GM12892 (cell line): Measurements from ENCODE around the gene RIC1. TPM values are rescaled to one million over a fixed set of nuclear protein-coding genes. Genes with fewer than 3 reads are reported as not detected.
"Not testable (repeated sequence)": the region's sequence is repeated elsewhere in the genome, so short reads cannot be mapped to it uniquely, and the experiment has no call there.

Experiments
- DNase-seq: peaks from one replicate; pipeline ENCODE4 v3.0.0; 2011; ENCODE audit not compliant: insufficient read length
- FAIRE-seq: peaks from 2 replicates; lab custom pipeline; 2011; peaks lifted over from hg19 to GRCh38; lab: Jason Lieb, UNC
- POLR2A ChIP-seq: IDR thresholded peaks from 2 replicates; pipeline ENCODE4 v1.6.1; 2011; ENCODE audit warnings: low read depth, low read length, control low read depth
- POLR2AphosphoS5 ChIP-seq: IDR thresholded peaks from 2 replicates; pipeline ENCODE4 v1.6.1; 2011; ENCODE audit warnings: low read depth, low read length, control low read depth
- TAF1 ChIP-seq: IDR thresholded peaks from 2 replicates; pipeline ENCODE4 v1.6.1; 2011; ENCODE audit warnings: low read depth, mild to moderate bottlenecking, control low read depth, low read length, borderline replicate concordance
- polyA plus RNA-seq: library from polyadenylated mRNA; unstranded; fragments of >200 nt; gene quantifications from one replicate; pipeline ENCODE4 v1.2.1, GENCODE V29; 2012; ENCODE audit warnings: missing spikeins, inconsistent platforms; ENCODE audit not compliant: missing spikeins

The RIC1 gene
- polyA plus RNA-seq = 16.8 TPM

- peak; percentile 98 for FAIRE-seq
- peak; percentile 92 for TF ChIP-seq TAF1
- peak; percentile 95 for TF ChIP-seq POLR2A
- peak; percentile 91 for TF ChIP-seq POLR2AphosphoS5
- peak; percentile 79 for DNase-seq
Observed at GRCh38 chr9:5628530-5629311, at the start of gene RIC1. Gene RIC1 (plus strand): TSS chr9:5629107. CDS start chr9:5629310, 203 bp downstream.

GRCh38 chr9:5579881-5580280, 49.0 kb upstream of the RIC1 start:
- TF ChIP-seq TAF1 (no peak), POLR2AphosphoS5 (no peak), POLR2A (no peak)
- FAIRE-seq (no peak), DNase-seq (no peak)

- DNase-seq = no peak
- no peak for TF ChIP-seq TAF1
- TF ChIP-seq POLR2AphosphoS5 = no peak
- no peak for TF ChIP-seq POLR2A
- no peak for FAIRE-seq
Observed at GRCh38 chr9:5580650-5581049, 48.3 kb upstream of the RIC1 start.

DNA sequence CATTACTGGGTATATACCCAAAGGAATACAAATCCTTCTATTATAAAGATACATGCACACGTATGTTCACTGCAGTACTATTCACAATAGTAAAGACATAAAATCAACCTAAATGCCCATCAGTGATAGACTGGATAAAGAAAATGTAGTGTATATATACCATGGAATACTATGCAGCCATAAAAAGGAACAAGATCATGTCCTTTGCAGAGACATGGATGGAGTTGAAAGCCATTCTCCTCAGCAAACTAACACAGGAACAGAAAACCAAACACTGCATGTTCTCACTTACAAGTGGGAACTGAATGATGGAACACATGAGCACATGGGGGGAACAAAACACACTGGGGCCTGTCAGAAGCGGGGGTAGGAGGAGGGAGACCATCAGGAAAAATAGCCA, 47.2 kb upstream of the RIC1 start:
- not testable (repeated sequence) for DNase-seq, FAIRE-seq

- FAIRE-seq (no peak), DNase-seq (no peak)
- TF ChIP-seq POLR2A (peak; percentile 44; the same call in 1 of the 2 replicates), TAF1 (no peak)
Observed at GRCh38 chr9:5582835-5583195, 46.1 kb upstream of the RIC1 start.

DNA sequence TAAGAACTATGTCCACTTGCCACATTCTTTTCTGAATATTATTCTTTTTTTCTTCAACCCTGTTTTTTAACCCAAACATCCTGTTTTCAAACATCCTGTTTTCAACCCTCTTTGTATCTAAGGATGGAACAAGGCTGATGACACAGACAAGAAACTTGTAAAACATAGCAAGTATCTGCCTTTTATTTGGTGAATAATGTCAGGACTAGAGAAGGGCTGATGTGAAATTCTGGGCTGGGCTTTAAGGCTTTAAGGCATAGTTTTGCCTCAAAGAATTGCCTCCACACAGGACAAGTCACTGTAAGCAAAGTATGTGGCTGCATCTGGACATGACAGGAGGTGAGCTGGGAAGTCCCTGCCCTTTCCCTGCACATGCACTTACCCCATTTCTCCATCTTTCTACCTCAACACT, 42.5 kb upstream of the RIC1 start:
- DNase-seq (no peak), FAIRE-seq (peak; percentile 88)
- TF ChIP-seq POLR2A = peak; percentile 53; the same call in 1 of the 2 replicates
- no peak for TF ChIP-seq TAF1
- TF ChIP-seq POLR2AphosphoS5 = 0 out of 2 replicates have a peak, but pooled peaks have one; percentile 25

DNA sequence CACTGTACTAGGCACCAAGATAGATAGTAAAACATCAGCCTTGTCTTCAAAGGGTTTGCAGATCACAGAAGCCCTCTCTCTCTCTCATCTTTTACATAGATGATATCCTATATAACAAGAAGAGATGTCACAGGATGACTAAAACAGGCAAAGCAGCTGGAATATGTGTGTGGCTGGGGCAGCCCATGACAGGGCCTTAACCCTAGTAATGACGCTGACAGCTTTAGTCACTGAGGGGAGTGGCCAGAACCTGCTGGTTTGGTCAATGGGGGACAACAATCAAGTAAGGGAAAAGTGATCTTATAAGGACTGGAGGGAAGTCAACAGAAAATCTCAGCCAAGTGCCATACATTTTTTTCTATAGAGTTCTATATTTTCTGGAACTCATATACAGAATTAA, 41.9 kb upstream of the RIC1 start:
- TF ChIP-seq POLR2A (no peak), POLR2AphosphoS5 (no peak), TAF1 (no peak)
- DNase-seq (no peak), FAIRE-seq (no peak)

GRCh38 chr9:5592231-5592630, 36.7 kb upstream of the RIC1 start:
- TF ChIP-seq POLR2A = no peak
- TF ChIP-seq TAF1 = no peak
- no peak for TF ChIP-seq POLR2AphosphoS5
- no peak for FAIRE-seq

GRCh38 chr9:5592904-5593303, 36.0 kb upstream of the RIC1 start:
- DNase-seq = no peak
- TF ChIP-seq POLR2AphosphoS5 (no peak), POLR2A (no peak), TAF1 (no peak)
- FAIRE-seq = peak; percentile 72

More at GRCh38 chr9:5592231-5592630, 36.7 kb upstream of the RIC1 start:
- DNase-seq = no peak

DNA sequence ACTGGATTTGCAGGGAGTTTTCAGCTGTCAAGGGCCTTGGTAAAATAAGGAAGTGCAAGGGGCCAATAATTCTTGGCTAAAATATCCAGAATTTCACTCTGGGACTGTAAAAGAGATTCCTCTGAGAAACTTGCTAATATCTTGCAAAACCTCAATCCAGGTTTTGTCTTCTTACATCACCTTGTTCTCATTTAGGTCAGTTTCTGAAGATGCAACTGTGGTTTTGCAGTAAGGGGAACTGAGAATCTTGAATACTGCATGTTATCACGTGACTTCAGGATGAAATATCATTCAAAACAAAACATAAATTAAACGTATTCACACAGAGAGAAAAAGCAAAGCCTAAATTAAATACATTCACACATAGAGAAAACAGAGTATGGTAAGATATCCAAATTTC, 35.0 kb upstream of the RIC1 start:
- no peak for DNase-seq
- FAIRE-seq = peak; percentile 96
- no peak for TF ChIP-seq POLR2A
- no peak for TF ChIP-seq POLR2AphosphoS5
- TF ChIP-seq TAF1 = no peak

DNA sequence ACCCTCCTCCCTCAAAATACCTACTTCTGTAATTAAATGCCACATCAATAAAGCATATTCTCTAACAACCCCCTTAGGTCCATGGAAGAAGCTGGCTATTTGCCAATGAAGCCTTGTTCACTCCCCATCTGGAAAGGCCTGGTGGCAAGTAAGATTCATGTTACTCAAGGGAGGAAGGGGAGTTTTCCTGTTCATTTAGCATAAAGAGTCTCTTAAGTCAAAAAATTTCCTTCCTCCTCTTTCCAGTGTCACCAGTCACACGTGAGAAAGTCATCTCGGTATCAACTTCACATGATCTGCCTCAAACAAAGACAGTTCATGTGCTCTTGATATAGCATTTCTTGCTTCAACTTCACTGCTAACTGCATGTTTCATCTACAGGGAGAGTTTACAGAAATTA, 32.7 kb upstream of the RIC1 start:
- no peak for FAIRE-seq
- no peak for DNase-seq

GRCh38 chr9:5608298-5609225, 20.3 kb upstream of the RIC1 start:
- TF ChIP-seq POLR2A (no peak), TAF1 (no peak), POLR2AphosphoS5 (0 out of 2 replicates have a peak, but pooled peaks have one; percentile 24)
- FAIRE-seq (peak; percentile 91), DNase-seq (no peak)

More for the DNA sequence above, 32.7 kb upstream of the RIC1 start:
- no peak for TF ChIP-seq POLR2A
- no peak for TF ChIP-seq POLR2AphosphoS5
- no peak for TF ChIP-seq TAF1
